ENCODE results near the gene SENP1.

- TF ChIP-seq ZNF274 (IDR thresholded peaks at IDR 0.05; ENCODE audit: low read depth, low read length) (no peak), SUZ12 (IDR thresholded peaks at IDR 0.05; ENCODE audit: extremely low read depth, insufficient read depth, insufficient read length) (no peak)
Measured at GRCh38 chr12:48115957-48116356, 10.1 kb upstream of the SENP1 start.

All from NT2/D1 (cell line).